Measurements from ENCODE around the gene FBXO28.

DNA sequence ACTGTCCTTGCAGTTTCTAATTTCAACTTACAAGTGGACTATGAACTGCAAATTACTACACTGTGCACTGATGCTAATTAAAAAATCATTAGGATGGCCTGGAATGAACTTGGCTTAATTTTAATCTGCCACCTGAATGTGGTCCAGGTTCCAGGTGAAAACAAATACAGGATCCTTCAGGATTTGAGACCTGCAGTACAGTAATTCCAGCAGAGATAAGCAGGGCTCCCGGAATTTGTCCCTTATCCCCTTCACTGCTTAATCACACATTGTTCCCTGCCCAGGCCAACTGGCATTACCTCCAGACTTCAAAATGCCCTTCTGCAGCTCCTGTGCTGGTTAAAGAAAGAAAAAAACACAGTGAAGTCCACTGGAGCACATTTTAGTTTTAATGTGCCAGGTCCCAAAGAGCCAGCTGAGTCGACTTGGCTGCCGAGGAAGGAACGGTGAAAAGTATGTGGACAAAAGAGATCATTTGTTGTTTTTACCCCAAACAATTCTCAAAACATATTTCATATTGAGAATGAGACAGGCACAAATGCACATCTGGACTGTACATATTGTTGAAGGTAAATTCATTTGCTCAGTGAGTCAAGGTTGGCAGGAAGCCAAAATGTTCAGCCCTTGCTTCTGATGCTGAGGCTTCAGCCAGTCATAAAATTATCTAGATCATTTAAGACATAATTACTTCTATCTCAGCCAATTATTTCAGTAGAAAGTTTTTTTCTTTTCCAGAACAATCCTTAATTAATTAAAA is 97.5 kb downstream of the FBXO28 start:
- TF ChIP-seq, protein P1, sequence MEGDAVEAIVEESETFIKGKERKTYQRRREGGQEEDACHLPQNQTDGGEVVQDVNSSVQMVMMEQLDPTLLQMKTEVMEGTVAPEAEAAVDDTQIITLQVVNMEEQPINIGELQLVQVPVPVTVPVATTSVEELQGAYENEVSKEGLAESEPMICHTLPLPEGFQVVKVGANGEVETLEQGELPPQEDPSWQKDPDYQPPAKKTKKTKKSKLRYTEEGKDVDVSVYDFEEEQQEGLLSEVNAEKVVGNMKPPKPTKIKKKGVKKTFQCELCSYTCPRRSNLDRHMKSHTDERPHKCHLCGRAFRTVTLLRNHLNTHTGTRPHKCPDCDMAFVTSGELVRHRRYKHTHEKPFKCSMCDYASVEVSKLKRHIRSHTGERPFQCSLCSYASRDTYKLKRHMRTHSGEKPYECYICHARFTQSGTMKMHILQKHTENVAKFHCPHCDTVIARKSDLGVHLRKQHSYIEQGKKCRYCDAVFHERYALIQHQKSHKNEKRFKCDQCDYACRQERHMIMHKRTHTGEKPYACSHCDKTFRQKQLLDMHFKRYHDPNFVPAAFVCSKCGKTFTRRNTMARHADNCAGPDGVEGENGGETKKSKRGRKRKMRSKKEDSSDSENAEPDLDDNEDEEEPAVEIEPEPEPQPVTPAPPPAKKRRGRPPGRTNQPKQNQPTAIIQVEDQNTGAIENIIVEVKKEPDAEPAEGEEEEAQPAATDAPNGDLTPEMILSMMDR (IDR thresholded peaks at IDR 0.05; ENCODE audit: insufficient read depth, low read depth, low read length) = no peak
- no peak for TF ChIP-seq EZH2 (IDR thresholded peaks at IDR 0.05; ENCODE audit: insufficient read depth, low read length)

Data from astrocyte (in vitro differentiated cells and primary cell).